Chondrocyte (in vitro differentiated cells): ENCODE measurements around the gene LPP. TPM values are rescaled to one million over a fixed set of nuclear protein-coding genes. Genes with fewer than 3 reads are reported as not detected.

Experiments used
- DNase-seq: peaks from one replicate; pipeline ENCODE4 v3.0.0; 2021; ENCODE audit warnings: mixed read lengths, low spot score
- H3K27ac Mint-ChIP-seq: one replicate; pipeline ENCODE4 v1.8.0; 2021; ENCODE audit warnings: mild to moderate bottlenecking, moderate library complexity, mixed read lengths; ENCODE audit not compliant: unreplicated experiment
- H3K27me3 Mint-ChIP-seq: 2 replicates; pipeline ENCODE4 v1.8.0; 2021; ENCODE audit warnings: low read depth, mixed read lengths
- H3K36me3 Mint-ChIP-seq: 2 replicates; pipeline ENCODE4 v1.8.0; 2021; ENCODE audit warnings: low read depth, mixed read lengths
- H3K4me1 Mint-ChIP-seq: 2 replicates; pipeline ENCODE4 v1.8.0; 2021; ENCODE audit warnings: low read depth, mild to moderate bottlenecking, mixed read lengths
- H3K4me3 Mint-ChIP-seq: one replicate; pipeline ENCODE4 v1.8.0; 2021; ENCODE audit warnings: mild to moderate bottlenecking, moderate library complexity, mixed read lengths; ENCODE audit not compliant: unreplicated experiment
- H3K9me3 Mint-ChIP-seq: 2 replicates; pipeline ENCODE4 v1.8.0; 2021; ENCODE audit warnings: low read depth, mixed read lengths
- total RNA-seq: library from RNA; stranded (reverse); gene quantifications from 3 replicates; pipeline ENCODE4 v1.2.1, GENCODE V29; 2021
- TF ChIP-seq, protein P1 (sequence below): fragments of 200-600 bp; sonication (generic); IDR thresholded peaks from 2 replicates; pipeline ENCODE4 v1.5.0; 2021; ENCODE audit warnings: antibody characterized with exemption, mild to moderate bottlenecking, moderate library complexity

Gene LPP
- total RNA-seq, 1 donor from 2014 or later, result 295 TPM

DNA sequence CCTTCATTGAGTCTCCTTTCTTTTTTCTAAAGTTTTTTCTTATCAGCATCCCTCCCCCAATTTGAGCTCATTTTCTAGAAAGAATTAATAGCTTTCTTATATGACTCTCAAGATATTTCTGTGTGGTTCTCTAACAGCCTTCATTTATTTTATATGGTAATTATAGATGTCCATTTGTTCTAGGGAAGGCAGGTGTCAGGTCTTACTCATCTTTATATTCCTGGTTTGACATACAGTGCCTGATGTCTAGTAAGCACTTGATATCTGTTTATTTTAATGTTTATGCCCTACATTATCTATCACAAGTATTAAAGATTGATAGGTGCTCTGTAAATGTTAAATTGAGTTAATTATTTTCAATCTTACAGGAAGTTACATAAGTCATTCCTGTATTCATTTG lies 591.1 kb downstream of the LPP start:
- no peak for DNase-seq
- Mint-ChIP-seq H3K27me3 (no peaks in the 10 kb centered on the region), H3K27ac (no peak overlapping the region), H3K4me1 (peaks cover 15% of the 10 kb centered on the region), H3K36me3 (peaks cover 4% of the 10 kb centered on the region), H3K4me3 (no peak overlapping the region), H3K9me3 (no peaks in the 10 kb centered on the region)
- TF ChIP-seq, protein P1, sequence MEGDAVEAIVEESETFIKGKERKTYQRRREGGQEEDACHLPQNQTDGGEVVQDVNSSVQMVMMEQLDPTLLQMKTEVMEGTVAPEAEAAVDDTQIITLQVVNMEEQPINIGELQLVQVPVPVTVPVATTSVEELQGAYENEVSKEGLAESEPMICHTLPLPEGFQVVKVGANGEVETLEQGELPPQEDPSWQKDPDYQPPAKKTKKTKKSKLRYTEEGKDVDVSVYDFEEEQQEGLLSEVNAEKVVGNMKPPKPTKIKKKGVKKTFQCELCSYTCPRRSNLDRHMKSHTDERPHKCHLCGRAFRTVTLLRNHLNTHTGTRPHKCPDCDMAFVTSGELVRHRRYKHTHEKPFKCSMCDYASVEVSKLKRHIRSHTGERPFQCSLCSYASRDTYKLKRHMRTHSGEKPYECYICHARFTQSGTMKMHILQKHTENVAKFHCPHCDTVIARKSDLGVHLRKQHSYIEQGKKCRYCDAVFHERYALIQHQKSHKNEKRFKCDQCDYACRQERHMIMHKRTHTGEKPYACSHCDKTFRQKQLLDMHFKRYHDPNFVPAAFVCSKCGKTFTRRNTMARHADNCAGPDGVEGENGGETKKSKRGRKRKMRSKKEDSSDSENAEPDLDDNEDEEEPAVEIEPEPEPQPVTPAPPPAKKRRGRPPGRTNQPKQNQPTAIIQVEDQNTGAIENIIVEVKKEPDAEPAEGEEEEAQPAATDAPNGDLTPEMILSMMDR, result no peak

DNA sequence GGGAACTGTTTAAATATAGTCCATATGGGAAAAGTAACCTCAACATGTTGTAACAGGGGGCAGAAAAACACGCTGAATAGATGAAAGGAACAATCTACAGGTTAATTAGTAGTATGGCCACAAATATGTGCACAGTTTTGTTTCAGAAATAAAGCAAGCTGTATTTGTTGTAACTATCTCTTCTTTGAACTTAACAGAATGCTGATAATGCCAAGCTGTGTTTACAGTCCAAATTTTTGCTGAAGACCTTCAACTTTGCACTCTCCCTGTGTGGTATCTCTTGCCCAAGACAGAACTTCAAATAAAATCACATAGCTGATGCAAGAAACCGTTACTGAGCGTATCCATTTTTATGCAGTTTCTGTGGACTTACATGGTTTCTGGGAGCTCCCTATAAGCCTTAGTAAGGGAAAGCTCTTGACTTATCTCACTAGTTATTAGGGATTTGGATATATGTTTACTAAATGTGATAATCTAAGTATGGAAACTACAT lies 592.4 kb downstream of the LPP start:
- Mint-ChIP-seq H3K9me3 (no peaks in the 10 kb centered on the region), H3K4me3 (no peak overlapping the region), H3K27ac (no peak overlapping the region), H3K36me3 (peaks cover 4% of the 10 kb centered on the region), H3K27me3 (no peaks in the 10 kb centered on the region), H3K4me1 (peaks cover 23% of the 10 kb centered on the region)
- TF ChIP-seq, protein P1, result no peak
- no peak for DNase-seq

DNA sequence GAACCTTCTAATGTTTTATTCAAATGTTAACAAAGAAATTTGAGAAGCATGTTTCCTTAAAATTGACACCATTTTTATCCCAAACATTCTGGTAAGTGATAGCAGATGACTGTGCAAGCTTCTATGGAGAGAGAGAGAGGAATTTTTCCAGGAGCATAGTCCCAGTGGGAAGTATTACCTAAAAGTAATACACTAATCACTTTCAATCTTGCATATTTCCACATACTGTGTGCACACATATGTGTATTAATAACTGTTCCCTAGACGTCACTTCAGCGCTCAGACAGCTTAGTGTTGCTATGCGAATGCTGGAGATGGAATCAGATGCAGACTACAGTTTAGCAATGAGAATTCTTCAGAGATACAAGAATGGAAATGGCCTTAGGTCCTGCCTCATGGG lies 593.5 kb downstream of the LPP start:
- TF ChIP-seq, protein P1, result no peak
- DNase-seq, result no peak

DNA sequence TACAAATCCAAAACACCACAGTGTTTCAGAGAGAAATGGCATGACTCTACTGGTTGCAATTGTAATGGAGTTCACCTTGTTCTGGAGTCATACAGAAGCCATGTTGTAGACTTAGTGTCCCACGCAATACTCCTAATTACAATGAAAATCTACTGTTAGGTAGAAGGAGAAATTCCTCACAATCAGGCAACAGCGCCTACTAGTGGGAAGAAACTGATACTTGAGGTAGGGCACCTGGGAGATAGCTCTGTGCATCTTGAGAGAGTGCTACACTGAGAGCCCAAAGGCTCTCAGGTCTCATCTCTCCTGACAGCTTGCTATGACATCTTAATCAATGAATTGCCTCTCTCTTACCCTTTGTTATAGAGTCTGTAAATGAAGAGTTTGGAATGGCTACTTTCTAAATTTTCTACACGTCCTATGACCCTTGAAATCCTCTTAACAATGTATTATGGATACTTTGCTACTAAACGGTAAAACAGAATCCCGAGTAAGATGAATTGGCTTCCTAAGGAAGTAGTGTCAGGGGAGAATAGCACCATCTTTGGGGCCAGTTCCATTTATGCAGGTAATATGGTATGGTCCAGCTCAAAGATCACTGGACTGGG lies 595.2 kb downstream of the LPP start:
- Mint-ChIP-seq H3K4me1 (peaks cover 46% of the 10 kb centered on the region), H3K4me3 (no peak overlapping the region), H3K9me3 (no peaks in the 10 kb centered on the region), H3K27me3 (no peaks in the 10 kb centered on the region), H3K36me3 (peaks cover 4% of the 10 kb centered on the region), H3K27ac (no peak overlapping the region)
- TF ChIP-seq, protein P1, result peak; percentile 67
- no peak for DNase-seq

More for the DNA sequence above, 593.5 kb downstream of the LPP start:
- no peak overlapping the region for H3K4me3 Mint-ChIP-seq
- H3K27ac Mint-ChIP-seq, result no peak overlapping the region
- H3K36me3 Mint-ChIP-seq, result peaks cover 4% of the 10 kb centered on the region
- no peaks in the 10 kb centered on the region for H3K27me3 Mint-ChIP-seq
- no peaks in the 10 kb centered on the region for H3K9me3 Mint-ChIP-seq
- peaks cover 34% of the 10 kb centered on the region for H3K4me1 Mint-ChIP-seq

DNA sequence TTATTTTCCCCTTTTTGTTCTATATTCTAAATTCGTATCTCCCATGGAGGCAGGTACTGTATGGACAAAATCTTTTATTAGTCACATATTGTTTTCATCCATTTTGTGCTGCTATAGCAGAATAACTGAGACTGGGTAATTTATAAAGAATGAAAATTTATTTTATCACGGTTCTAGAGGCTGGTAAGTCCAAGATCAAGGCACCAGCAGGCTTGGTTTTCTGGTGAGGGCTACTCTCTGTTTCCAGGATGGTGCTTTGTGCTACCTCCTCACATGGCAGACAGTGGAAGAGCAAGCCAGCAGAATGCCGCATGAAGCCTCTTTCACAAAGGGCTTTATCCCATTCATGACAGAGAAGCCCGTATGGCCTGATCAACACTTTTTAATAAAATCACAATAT lies 595.9 kb downstream of the LPP start:
- Mint-ChIP-seq H3K36me3 (no peaks in the 10 kb centered on the region), H3K4me1 (peaks cover 46% of the 10 kb centered on the region)
- TF ChIP-seq, protein P1, result no peak

More for the DNA sequence above, 595.9 kb downstream of the LPP start:
- Mint-ChIP-seq H3K27ac (no peak overlapping the region), H3K9me3 (no peaks in the 10 kb centered on the region), H3K4me3 (no peak overlapping the region), H3K27me3 (no peaks in the 10 kb centered on the region)
- no peak for DNase-seq
